ENCODE data around the gene GPR17. TPM values are rescaled to one million over a fixed set of nuclear protein-coding genes. Genes with fewer than 3 reads are reported as not detected.

Gene GPR17
- total and polyA plus RNA-seq, 2 experiments from 2014 or later: not detected

DNA sequence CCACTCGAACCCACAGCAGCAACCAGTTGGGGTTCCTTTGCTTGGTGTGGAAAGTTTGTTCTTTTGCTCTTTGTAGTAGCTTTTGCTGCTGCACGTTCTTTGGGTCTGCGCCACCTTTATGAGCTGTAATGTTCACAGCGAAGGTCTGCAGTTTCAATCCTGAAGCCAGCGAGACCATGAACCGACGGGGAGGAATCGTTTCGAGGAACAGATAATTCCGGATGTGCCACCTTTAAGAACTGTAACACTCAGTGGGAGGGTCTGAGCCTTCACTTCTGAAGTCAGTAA is 14.3 kb downstream of the GPR17 start:
- ATAC-seq (no peak), DNase-seq (ENCODE audit: low spot score) (no peak)
- H4K20me1 ChIP-seq (replicated peaks; ENCODE audit: insufficient read depth): no peaks in the 10 kb centered on the region; the same call in 1 of the 2 replicates
- H3K27me3 Mint-ChIP-seq (ENCODE audit: insufficient read depth, low read depth, poor library complexity): peaks cover 26% of the 10 kb centered on the region
- no peak overlapping the region for H3K4me2 ChIP-seq
- H3K36me3 Mint-ChIP-seq (ENCODE audit: low read depth): no peaks in the 10 kb centered on the region; the same call in 2 of the 3 replicates
- no peaks in the 10 kb centered on the region for H3K4me1 ChIP-seq (ENCODE audit: insufficient read depth)
- H3K27me3 ChIP-seq (ENCODE audit: insufficient read depth): peaks cover 26% of the 10 kb centered on the region
- no peak overlapping the region for H3K27ac Mint-ChIP-seq
- H2AFZ ChIP-seq: no peak overlapping the region
- no peaks in the 10 kb centered on the region for H3F3A ChIP-seq (replicated peaks; ENCODE audit: low read depth)
- no peak overlapping the region for H3K27ac ChIP-seq (ENCODE audit: low read depth)
- H3K4me1 Mint-ChIP-seq: peaks cover 8% of the 10 kb centered on the region
- no peaks in the 10 kb centered on the region for H3K9me3 Mint-ChIP-seq
- no peaks in the 10 kb centered on the region for H3K9me2 ChIP-seq (ENCODE audit: insufficient read depth)
- no peaks in the 10 kb centered on the region for H3K36me3 ChIP-seq (ENCODE audit: insufficient read depth)
- H3K4me3 Mint-ChIP-seq: no peak overlapping the region
- TF ChIP-seq ZNF331 (CRISPR knock-in tag; IDR thresholded peaks at IDR 0.05; ENCODE audit: low read depth) (no peak), STAT1 (IDR thresholded peaks at IDR 0.05; ENCODE audit: unreplicated experiment) (no peak), CREB1 (CRISPR knock-in tag; IDR thresholded peaks at IDR 0.05; ENCODE audit: low read depth) (no peak), EZH2phosphoT487 (IDR thresholded peaks at IDR 0.05; ENCODE audit: unreplicated experiment) (no peak), POLR2AphosphoS5 (IDR thresholded peaks at IDR 0.05; ENCODE audit: low read depth) (no peak), ZNF114 (CRISPR knock-in tag; IDR thresholded peaks at IDR 0.05) (no peak), JUNB (IDR thresholded peaks at IDR 0.05; ENCODE audit: unreplicated experiment) (no peak), EZH2 (IDR thresholded peaks at IDR 0.05; ENCODE audit: low read depth, unreplicated experiment) (no peak)
- TF ChIP-seq, protein P1, sequence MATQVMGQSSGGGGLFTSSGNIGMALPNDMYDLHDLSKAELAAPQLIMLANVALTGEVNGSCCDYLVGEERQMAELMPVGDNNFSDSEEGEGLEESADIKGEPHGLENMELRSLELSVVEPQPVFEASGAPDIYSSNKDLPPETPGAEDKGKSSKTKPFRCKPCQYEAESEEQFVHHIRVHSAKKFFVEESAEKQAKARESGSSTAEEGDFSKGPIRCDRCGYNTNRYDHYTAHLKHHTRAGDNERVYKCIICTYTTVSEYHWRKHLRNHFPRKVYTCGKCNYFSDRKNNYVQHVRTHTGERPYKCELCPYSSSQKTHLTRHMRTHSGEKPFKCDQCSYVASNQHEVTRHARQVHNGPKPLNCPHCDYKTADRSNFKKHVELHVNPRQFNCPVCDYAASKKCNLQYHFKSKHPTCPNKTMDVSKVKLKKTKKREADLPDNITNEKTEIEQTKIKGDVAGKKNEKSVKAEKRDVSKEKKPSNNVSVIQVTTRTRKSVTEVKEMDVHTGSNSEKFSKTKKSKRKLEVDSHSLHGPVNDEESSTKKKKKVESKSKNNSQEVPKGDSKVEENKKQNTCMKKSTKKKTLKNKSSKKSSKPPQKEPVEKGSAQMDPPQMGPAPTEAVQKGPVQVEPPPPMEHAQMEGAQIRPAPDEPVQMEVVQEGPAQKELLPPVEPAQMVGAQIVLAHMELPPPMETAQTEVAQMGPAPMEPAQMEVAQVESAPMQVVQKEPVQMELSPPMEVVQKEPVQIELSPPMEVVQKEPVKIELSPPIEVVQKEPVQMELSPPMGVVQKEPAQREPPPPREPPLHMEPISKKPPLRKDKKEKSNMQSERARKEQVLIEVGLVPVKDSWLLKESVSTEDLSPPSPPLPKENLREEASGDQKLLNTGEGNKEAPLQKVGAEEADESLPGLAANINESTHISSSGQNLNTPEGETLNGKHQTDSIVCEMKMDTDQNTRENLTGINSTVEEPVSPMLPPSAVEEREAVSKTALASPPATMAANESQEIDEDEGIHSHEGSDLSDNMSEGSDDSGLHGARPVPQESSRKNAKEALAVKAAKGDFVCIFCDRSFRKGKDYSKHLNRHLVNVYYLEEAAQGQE (IDR thresholded peaks at IDR 0.05; ENCODE audit: unreplicated experiment): no peak
- TF ChIP-seq, protein P2, sequence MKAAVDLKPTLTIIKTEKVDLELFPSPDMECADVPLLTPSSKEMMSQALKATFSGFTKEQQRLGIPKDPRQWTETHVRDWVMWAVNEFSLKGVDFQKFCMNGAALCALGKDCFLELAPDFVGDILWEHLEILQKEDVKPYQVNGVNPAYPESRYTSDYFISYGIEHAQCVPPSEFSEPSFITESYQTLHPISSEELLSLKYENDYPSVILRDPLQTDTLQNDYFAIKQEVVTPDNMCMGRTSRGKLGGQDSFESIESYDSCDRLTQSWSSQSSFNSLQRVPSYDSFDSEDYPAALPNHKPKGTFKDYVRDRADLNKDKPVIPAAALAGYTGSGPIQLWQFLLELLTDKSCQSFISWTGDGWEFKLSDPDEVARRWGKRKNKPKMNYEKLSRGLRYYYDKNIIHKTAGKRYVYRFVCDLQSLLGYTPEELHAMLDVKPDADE (IDR thresholded peaks at IDR 0.05): no peak
- H3K79me2 ChIP-seq (replicated peaks; ENCODE audit: insufficient read depth): no peaks in the 10 kb centered on the region
- no peak overlapping the region for H3K4me3 ChIP-seq

DNA sequence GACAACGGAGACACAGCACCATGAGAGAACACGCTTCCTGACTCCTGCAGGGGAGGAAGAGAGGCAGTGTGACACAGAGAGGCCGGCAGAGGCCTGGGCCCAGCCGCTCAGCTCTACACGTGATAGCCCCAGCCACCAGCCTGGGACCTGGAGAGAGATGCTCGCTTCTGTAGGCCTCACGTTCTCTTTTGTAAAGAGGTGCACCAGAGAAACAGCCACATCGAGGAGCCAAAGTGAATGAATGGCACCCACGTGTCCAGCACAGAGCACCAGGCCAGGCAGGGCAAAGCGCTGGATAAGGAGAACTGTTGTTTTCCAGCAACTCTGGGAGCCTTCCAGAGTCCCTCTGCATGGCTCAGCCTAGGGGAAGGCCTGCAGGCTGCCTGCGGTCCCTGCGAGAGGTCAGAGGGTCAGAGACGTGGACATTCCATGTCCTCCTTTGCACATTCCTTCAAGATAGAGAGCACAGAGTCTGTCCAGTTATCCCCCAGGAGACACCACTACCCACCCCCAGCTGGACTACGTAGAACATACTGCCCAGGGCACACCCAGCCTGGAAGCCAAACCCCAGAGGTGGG is 15.2 kb downstream of the GPR17 start:
- no peak overlapping the region for H2AFZ ChIP-seq
- no peak for ATAC-seq
- H3K79me2 ChIP-seq (replicated peaks; ENCODE audit: insufficient read depth): no peaks in the 10 kb centered on the region
- Mint-ChIP-seq H3K36me3 (ENCODE audit: low read depth) (no peaks in the 10 kb centered on the region; the same call in 2 of the 3 replicates), H3K4me1 (peaks cover 4% of the 10 kb centered on the region; the same call in 2 of the 3 replicates), H3K4me3 (no peak overlapping the region), H3K9me3 (no peaks in the 10 kb centered on the region), H3K27me3 (ENCODE audit: insufficient read depth, low read depth, poor library complexity) (peaks cover 31% of the 10 kb centered on the region), H3K27ac (no peak overlapping the region)
- H4K20me1 ChIP-seq (replicated peaks; ENCODE audit: insufficient read depth): no peaks in the 10 kb centered on the region
- no peak overlapping the region for H3K27ac ChIP-seq (ENCODE audit: low read depth)
- no peak overlapping the region for H3K4me2 ChIP-seq
- H3K9me2 ChIP-seq (ENCODE audit: insufficient read depth): no peaks in the 10 kb centered on the region
- peaks cover 35% of the 10 kb centered on the region for H3K27me3 ChIP-seq (ENCODE audit: insufficient read depth)
- H3K36me3 ChIP-seq (ENCODE audit: insufficient read depth): no peaks in the 10 kb centered on the region
- H3K4me3 ChIP-seq: no peak overlapping the region
- no peaks in the 10 kb centered on the region for H3K4me1 ChIP-seq (ENCODE audit: insufficient read depth)
- no peak for DNase-seq (ENCODE audit: low spot score)
- no peaks in the 10 kb centered on the region for H3F3A ChIP-seq (replicated peaks; ENCODE audit: low read depth)
- TF ChIP-seq, protein P3, sequence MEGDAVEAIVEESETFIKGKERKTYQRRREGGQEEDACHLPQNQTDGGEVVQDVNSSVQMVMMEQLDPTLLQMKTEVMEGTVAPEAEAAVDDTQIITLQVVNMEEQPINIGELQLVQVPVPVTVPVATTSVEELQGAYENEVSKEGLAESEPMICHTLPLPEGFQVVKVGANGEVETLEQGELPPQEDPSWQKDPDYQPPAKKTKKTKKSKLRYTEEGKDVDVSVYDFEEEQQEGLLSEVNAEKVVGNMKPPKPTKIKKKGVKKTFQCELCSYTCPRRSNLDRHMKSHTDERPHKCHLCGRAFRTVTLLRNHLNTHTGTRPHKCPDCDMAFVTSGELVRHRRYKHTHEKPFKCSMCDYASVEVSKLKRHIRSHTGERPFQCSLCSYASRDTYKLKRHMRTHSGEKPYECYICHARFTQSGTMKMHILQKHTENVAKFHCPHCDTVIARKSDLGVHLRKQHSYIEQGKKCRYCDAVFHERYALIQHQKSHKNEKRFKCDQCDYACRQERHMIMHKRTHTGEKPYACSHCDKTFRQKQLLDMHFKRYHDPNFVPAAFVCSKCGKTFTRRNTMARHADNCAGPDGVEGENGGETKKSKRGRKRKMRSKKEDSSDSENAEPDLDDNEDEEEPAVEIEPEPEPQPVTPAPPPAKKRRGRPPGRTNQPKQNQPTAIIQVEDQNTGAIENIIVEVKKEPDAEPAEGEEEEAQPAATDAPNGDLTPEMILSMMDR (conservative IDR thresholded peaks at IDR 0.05; ENCODE audit: low read depth in 2 of 2): no peak
- TF ChIP-seq STAT1 (IDR thresholded peaks at IDR 0.05; ENCODE audit: unreplicated experiment): no peak

All from GM23338 (cell line).